Activated naive CD4-positive, alpha-beta T cell treated with anti-CD3 and anti-CD28 coated beads, Interleukin-2, amount 50 U/mL, for 24 hours (primary cell): ENCODE results near the gene YPEL2.
A peak's percentile ranks its signal among the peaks of the same experiment; 100 is the strongest.

Experiments
- H3K27ac Mint-ChIP-seq: one replicate; pipeline ENCODE4 v1.8.0; 2021; ENCODE audit warnings: mild to moderate bottlenecking, mixed read lengths
- H3K27me3 Mint-ChIP-seq: one replicate; pipeline ENCODE4 v1.8.0; 2021; ENCODE audit warnings: mixed read lengths
- H3K36me3 Mint-ChIP-seq: one replicate; pipeline ENCODE4 v1.8.0; 2021; ENCODE audit warnings: mixed read lengths
- H3K4me1 Mint-ChIP-seq: one replicate; pipeline ENCODE4 v1.8.0; 2021; ENCODE audit warnings: mixed read lengths
- H3K4me3 Mint-ChIP-seq: one replicate; pipeline ENCODE4 v1.8.0; 2021; ENCODE audit warnings: mild to moderate bottlenecking, mixed read lengths
- H3K9me3 Mint-ChIP-seq: one replicate; pipeline ENCODE4 v1.8.0; 2021; ENCODE audit warnings: mixed read lengths

Gene YPEL2

GRCh38 chr17:59346341-59346740 lies 14.9 kb downstream of the YPEL2 start:
- Mint-ChIP-seq H3K27ac (peak overlapping the region; percentile 15), H3K27me3 (no peaks in the 10 kb centered on the region), H3K36me3 (peaks cover 1% of the 10 kb centered on the region), H3K9me3 (no peaks in the 10 kb centered on the region), H3K4me3 (no peak overlapping the region), H3K4me1 (peaks cover 78% of the 10 kb centered on the region)

- Mint-ChIP-seq H3K4me1 (peaks cover 79% of the 10 kb centered on the region), H3K36me3 (peaks cover 1% of the 10 kb centered on the region), H3K27ac (peak overlapping the region; percentile 37), H3K9me3 (no peaks in the 10 kb centered on the region), H3K4me3 (no peak overlapping the region), H3K27me3 (no peaks in the 10 kb centered on the region)
These were observed 15.5 kb downstream of the YPEL2 start for GRCh38 chr17:59346876-59347407.

GRCh38 chr17:59347975-59348391 lies 16.5 kb downstream of the YPEL2 start:
- no peaks in the 10 kb centered on the region for H3K27me3 Mint-ChIP-seq
- no peak overlapping the region for H3K27ac Mint-ChIP-seq
- no peaks in the 10 kb centered on the region for H3K9me3 Mint-ChIP-seq
- peaks cover 1% of the 10 kb centered on the region for H3K36me3 Mint-ChIP-seq
- no peak overlapping the region for H3K4me3 Mint-ChIP-seq
- H3K4me1 Mint-ChIP-seq = peaks cover 79% of the 10 kb centered on the region

GRCh38 chr17:59349178-59349577 lies 17.7 kb downstream of the YPEL2 start:
- Mint-ChIP-seq H3K27ac (no peak overlapping the region), H3K4me3 (no peak overlapping the region), H3K4me1 (peaks cover 79% of the 10 kb centered on the region), H3K27me3 (no peaks in the 10 kb centered on the region), H3K9me3 (no peaks in the 10 kb centered on the region), H3K36me3 (peaks cover 5% of the 10 kb centered on the region)

GRCh38 chr17:59353106-59353854 lies 21.8 kb downstream of the YPEL2 start:
- no peak overlapping the region for H3K4me3 Mint-ChIP-seq
- peaks cover 23% of the 10 kb centered on the region for H3K36me3 Mint-ChIP-seq
- peaks cover 74% of the 10 kb centered on the region for H3K4me1 Mint-ChIP-seq
- H3K27me3 Mint-ChIP-seq = no peaks in the 10 kb centered on the region
- H3K9me3 Mint-ChIP-seq = no peaks in the 10 kb centered on the region
- H3K27ac Mint-ChIP-seq = peak overlapping the region; percentile 47

- no peaks in the 10 kb centered on the region for H3K9me3 Mint-ChIP-seq
- H3K36me3 Mint-ChIP-seq = peaks cover 23% of the 10 kb centered on the region
- H3K27me3 Mint-ChIP-seq = no peaks in the 10 kb centered on the region
- H3K27ac Mint-ChIP-seq = peak overlapping the region; percentile 37
- no peak overlapping the region for H3K4me3 Mint-ChIP-seq
- peaks cover 80% of the 10 kb centered on the region for H3K4me1 Mint-ChIP-seq
These were observed 22.7 kb downstream of the YPEL2 start for GRCh38 chr17:59353936-59354755.

GRCh38 chr17:59355030-59355701 lies 23.7 kb downstream of the YPEL2 start:
- Mint-ChIP-seq H3K4me3 (no peak overlapping the region), H3K27me3 (no peaks in the 10 kb centered on the region), H3K4me1 (peaks cover 82% of the 10 kb centered on the region), H3K9me3 (no peaks in the 10 kb centered on the region), H3K36me3 (peaks cover 22% of the 10 kb centered on the region), H3K27ac (peak overlapping the region; percentile 4)

- Mint-ChIP-seq H3K27me3 (no peaks in the 10 kb centered on the region), H3K9me3 (no peaks in the 10 kb centered on the region), H3K4me1 (peaks cover 82% of the 10 kb centered on the region), H3K4me3 (no peak overlapping the region), H3K36me3 (peaks cover 22% of the 10 kb centered on the region), H3K27ac (no peak overlapping the region)
These were observed 24.4 kb downstream of the YPEL2 start for GRCh38 chr17:59355702-59356325.

- Mint-ChIP-seq H3K36me3 (peaks cover 26% of the 10 kb centered on the region), H3K4me3 (no peak overlapping the region), H3K9me3 (peaks cover 6% of the 10 kb centered on the region), H3K27me3 (no peaks in the 10 kb centered on the region), H3K27ac (peak overlapping the region; percentile 81), H3K4me1 (peaks cover 83% of the 10 kb centered on the region)
These were observed 25.2 kb downstream of the YPEL2 start for GRCh38 chr17:59356543-59357218.

GRCh38 chr17:59357219-59357697 lies 25.8 kb downstream of the YPEL2 start:
- Mint-ChIP-seq H3K4me1 (peaks cover 83% of the 10 kb centered on the region), H3K36me3 (peaks cover 26% of the 10 kb centered on the region), H3K27me3 (no peaks in the 10 kb centered on the region), H3K9me3 (peaks cover 7% of the 10 kb centered on the region), H3K4me3 (no peak overlapping the region), H3K27ac (peak overlapping the region; percentile 81)

- Mint-ChIP-seq H3K9me3 (peaks cover 7% of the 10 kb centered on the region), H3K4me3 (no peak overlapping the region), H3K27ac (peak overlapping the region; percentile 60), H3K36me3 (peaks cover 26% of the 10 kb centered on the region), H3K27me3 (no peaks in the 10 kb centered on the region), H3K4me1 (peaks cover 83% of the 10 kb centered on the region)
These were observed 26.5 kb downstream of the YPEL2 start for GRCh38 chr17:59357929-59358328.

GRCh38 chr17:59361386-59361785 lies 29.9 kb downstream of the YPEL2 start:
- H3K36me3 Mint-ChIP-seq = peaks cover 15% of the 10 kb centered on the region
- H3K4me1 Mint-ChIP-seq = peaks cover 84% of the 10 kb centered on the region
- H3K27me3 Mint-ChIP-seq = no peaks in the 10 kb centered on the region
- H3K27ac Mint-ChIP-seq = peak overlapping the region; percentile 100
- H3K4me3 Mint-ChIP-seq = peak overlapping the region; percentile 91
- peaks cover 7% of the 10 kb centered on the region for H3K9me3 Mint-ChIP-seq

GRCh38 chr17:59361916-59362810 lies 30.7 kb downstream of the YPEL2 start:
- Mint-ChIP-seq H3K4me3 (peak overlapping the region; percentile 91), H3K36me3 (peaks cover 9% of the 10 kb centered on the region), H3K4me1 (peaks cover 85% of the 10 kb centered on the region), H3K27ac (peak overlapping the region; percentile 100), H3K9me3 (peaks cover 7% of the 10 kb centered on the region), H3K27me3 (no peaks in the 10 kb centered on the region)

- H3K27ac Mint-ChIP-seq = peak overlapping the region; percentile 100
- no peaks in the 10 kb centered on the region for H3K27me3 Mint-ChIP-seq
- peaks cover 7% of the 10 kb centered on the region for H3K9me3 Mint-ChIP-seq
- H3K36me3 Mint-ChIP-seq = peaks cover 6% of the 10 kb centered on the region
- peak overlapping the region; percentile 91 for H3K4me3 Mint-ChIP-seq
- peaks cover 86% of the 10 kb centered on the region for H3K4me1 Mint-ChIP-seq
These were observed 31.4 kb downstream of the YPEL2 start for GRCh38 chr17:59362811-59363205.
